Renal cortical epithelial cell (primary cell): ENCODE results near the gene PLLP. TPM values are rescaled to one million over a fixed set of nuclear protein-coding genes. Genes with fewer than 3 reads are reported as not detected.

Experiments
- DNase-seq: peaks from one replicate; pipeline ENCODE4 v3.0.0-alpha.2; 2011; ENCODE audit warnings: low read depth
- total RNA-seq: library from RNA; depleted of rRNA; stranded (reverse); fragments of >200 nt; gene quantifications from 2 replicates; pipeline ENCODE4 v1.2.3, GENCODE V29; 2014

PLLP gene
- total RNA-seq, 1 donor from 2014 or later, result 20.6 TPM

GRCh38 chr16:57225978-57226377 lies 58.5 kb downstream of the PLLP start:
- no peak for DNase-seq

GRCh38 chr16:57224651-57225335 lies 59.7 kb downstream of the PLLP start:
- peak; percentile 19 for DNase-seq

- DNase-seq, result no peak
Observed at GRCh38 chr16:57223057-57223456, 61.4 kb downstream of the PLLP start.

- DNase-seq, result no peak
Observed at GRCh38 chr16:57216968-57217367, 67.5 kb downstream of the PLLP start.

GRCh38 chr16:57213462-57213861 lies 71.0 kb downstream of the PLLP start:
- no peak for DNase-seq

- no peak for DNase-seq
Observed at GRCh38 chr16:57209780-57210179, 74.7 kb downstream of the PLLP start.

- no peak for DNase-seq
Observed at GRCh38 chr16:57208926-57209325, 75.5 kb downstream of the PLLP start.

Other genes with a start within 250 kb of the PLLP start
- 28.8 and 32.2 TPM in 2 replicates for gene CPNE2, start 192.1 kb downstream of the PLLP start, total RNA-seq
- gene PSME3IP1, start 98.6 kb downstream of the PLLP start, total RNA-seq, result 92.2 and 93.6 TPM in 2 replicates
- gene RSPRY1, start 98.3 kb downstream of the PLLP start, total RNA-seq, result 73.8 and 91.1 TPM in 2 replicates
- 71.2 and 105 TPM in 2 replicates for gene ARL2BP, start 39.4 kb downstream of the PLLP start, total RNA-seq
- gene CCL22, start 74.1 kb upstream of the PLLP start, total RNA-seq, result not detected in 2 replicates
- gene CX3CL1, start 87.8 kb upstream of the PLLP start, total RNA-seq, result 10.1 and 12.5 TPM in 2 replicates
- not detected in 2 replicates for gene CCL17, start 120.1 kb upstream of the PLLP start, total RNA-seq
- 60.6 and 78.1 TPM in 2 replicates for gene CIAPIN1, start 162.7 kb upstream of the PLLP start, total RNA-seq
- gene COQ9, start 162.8 kb upstream of the PLLP start, total RNA-seq, result 53.3 and 95.2 TPM in 2 replicates
- gene POLR2C, start 178.0 kb upstream of the PLLP start, total RNA-seq, result 78.5 and 83.8 TPM in 2 replicates
- 50.2 and 72.3 TPM in 2 replicates for gene DOK4, start 201.8 kb upstream of the PLLP start, total RNA-seq